SK-N-DZ (cell line): ENCODE results near the gene OGFR.
A peak's percentile ranks its signal among the peaks of the same experiment; 100 is the strongest.

Experiments
- DNase-seq: peaks from one replicate; pipeline ENCODE4 v3.0.0-alpha.2; 2015; ENCODE audit warnings: low spot score

OGFR gene

DNA sequence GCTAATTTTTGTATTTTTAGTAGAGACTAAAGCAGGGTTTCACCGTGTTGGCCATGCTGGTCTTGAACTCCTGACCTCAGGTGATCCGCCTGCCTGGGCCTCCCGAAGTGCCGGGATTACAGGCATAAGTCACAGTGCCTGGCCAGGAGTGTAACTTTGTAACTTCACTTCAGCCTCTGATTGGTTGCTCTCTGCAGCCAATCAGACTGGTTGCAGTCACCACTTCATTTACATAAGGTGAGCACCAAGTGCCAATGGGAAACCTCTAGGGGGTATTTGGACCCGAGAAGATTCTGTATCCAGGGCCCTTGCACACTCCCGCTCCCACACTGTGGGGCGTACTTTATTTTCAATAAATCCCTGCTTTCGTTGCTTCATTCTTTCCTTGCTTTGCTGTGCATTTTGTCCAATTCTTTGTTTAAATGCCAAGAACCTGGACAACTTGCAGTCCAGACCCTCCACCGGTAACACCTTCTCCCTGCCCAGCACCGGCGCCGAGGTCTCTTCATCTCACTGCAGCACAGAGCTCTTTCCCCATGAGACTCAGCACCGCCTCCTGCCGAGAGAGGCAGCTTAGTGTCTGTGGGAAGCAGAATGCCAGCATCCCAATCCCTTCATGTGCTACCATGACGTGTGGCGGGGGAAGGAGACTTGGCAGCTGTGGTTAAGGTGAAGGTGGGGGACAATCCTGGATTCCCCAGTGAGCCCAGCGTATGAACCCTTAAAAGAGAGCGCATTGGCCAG is 22.3 kb upstream of the OGFR start:
- no peak for DNase-seq

GRCh38 chr20:62782893-62783278 is 21.7 kb upstream of the OGFR start:
- no peak for DNase-seq

DNA sequence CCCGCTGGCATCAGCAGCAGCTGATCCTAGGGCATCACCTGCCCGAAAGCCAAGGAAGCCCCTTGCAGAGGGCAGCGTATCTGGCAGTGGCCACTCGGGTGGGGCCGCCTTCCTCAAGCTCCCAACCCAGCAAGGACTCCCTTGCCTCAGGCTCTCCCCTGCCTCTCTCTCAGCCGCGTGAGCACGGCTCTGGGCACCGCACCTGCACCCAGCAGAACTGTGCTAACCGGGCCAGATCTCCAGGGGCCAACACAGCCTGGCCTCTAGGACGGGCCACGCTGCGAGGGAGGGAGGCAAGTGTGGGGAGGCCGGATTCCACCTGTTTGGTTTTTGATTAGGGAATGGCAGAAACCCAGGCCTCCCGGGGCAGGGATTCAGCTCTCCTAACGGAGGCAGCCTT is 20.1 kb upstream of the OGFR start:
- no peak for DNase-seq

DNA sequence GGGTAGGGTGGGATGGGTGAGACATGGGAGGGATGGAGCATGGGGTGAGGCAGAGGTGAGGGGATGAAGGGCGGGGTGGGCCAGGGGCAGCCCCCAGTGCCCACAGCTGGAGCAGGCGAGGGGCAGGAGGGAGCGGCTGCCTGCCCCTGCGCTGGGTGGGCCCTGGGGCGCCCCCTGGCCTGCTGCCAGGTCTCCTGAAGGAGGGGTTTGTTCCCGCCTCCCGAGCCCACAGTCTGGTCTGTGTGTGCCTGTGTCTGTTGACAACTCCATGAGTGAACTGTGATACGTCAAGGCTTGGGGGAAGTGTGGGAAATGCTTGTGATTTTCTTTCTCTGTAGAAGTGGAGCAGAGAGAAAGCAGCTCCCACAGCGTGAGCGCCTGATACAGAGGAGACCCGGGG is 19.2 kb upstream of the OGFR start:
- peak; percentile 65 for DNase-seq

GRCh38 chr20:62786157-62786556 is 18.5 kb upstream of the OGFR start:
- peak; percentile 83 for DNase-seq

DNA sequence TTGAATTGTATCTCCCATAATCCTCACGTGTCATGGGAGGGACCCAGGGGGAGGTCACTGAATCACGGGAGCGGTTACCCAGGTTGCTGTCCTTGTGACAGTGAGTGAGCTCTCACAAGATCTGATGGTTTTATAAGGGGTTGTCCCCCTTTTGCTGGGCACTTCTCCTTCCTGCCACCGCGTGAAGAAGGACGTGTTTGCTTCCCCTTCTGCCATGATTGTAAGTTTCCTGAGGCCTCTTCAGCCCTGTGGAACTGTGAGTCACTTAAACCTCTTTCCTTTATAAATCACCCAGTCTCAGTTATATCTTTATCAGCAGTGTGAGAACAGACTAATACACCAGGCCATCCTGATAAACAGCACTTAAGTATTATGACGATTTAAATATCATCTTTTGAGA is 17.3 kb upstream of the OGFR start:
- DNase-seq: no peak

DNA sequence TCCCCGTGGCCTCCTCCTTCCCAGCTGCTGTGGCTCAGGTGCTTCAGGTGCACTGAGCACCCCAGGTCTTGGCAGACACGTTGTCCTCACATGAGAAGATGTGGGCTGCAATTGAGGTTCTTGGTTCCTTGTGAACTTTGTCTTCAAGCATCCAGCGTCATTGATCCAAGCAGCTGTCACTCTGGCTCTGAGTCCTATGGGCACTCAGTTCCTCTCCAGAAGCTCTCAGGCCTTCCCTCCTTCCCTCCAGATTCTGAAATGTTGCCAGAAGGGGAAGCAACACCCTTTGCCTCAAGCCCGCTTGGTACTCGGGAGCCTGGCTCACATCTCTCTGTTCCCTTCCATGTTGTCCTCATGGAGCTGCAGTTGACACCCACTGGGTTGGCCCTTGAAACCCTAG is 16.8 kb upstream of the OGFR start:
- DNase-seq: no peak

DNA sequence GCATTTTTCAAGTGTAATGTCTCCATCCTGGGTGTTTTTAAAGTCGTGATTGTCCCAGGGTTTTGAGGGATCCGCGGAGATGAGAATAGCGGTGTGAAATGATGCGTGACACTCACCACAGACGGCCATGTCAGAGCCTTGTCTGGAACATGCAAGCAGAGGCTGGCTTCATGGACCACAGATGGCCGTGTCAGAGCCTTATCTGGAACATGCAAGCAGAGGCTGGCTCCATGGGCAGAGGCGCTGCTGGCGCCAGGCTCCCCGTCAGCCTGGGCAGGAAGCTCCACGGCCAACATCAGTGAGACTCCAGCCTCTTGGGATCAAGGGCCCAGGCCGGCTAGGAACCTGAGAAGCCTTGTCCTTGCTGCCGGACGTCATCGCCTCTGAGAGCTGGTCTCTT is 16.0 kb upstream of the OGFR start:
- DNase-seq: peak; percentile 68

DNA sequence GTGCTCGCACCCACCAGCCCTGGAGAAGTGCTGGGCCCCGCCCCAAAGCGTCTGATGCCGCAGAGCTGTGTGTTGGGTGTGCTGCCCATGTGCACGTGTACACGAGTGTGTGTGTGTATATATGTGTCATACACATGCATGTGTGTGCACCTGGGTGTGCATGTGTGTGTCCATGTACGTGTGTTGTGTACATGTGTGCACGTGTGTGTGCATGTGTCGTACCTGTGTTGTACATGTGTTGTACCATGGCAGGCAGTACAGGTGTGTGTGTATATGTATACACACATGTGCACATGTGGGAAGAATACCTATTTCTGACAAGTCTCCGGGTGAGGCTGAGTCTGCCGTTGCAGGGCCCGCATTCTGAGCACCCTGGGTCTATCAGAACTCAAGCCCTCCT is 14.6 kb upstream of the OGFR start:
- DNase-seq: no peak

GRCh38 chr20:62791301-62792181 is 13.1 kb upstream of the OGFR start:
- peak; percentile 94 for DNase-seq

GRCh38 chr20:62792182-62792939 is 12.3 kb upstream of the OGFR start:
- DNase-seq: no peak

DNA sequence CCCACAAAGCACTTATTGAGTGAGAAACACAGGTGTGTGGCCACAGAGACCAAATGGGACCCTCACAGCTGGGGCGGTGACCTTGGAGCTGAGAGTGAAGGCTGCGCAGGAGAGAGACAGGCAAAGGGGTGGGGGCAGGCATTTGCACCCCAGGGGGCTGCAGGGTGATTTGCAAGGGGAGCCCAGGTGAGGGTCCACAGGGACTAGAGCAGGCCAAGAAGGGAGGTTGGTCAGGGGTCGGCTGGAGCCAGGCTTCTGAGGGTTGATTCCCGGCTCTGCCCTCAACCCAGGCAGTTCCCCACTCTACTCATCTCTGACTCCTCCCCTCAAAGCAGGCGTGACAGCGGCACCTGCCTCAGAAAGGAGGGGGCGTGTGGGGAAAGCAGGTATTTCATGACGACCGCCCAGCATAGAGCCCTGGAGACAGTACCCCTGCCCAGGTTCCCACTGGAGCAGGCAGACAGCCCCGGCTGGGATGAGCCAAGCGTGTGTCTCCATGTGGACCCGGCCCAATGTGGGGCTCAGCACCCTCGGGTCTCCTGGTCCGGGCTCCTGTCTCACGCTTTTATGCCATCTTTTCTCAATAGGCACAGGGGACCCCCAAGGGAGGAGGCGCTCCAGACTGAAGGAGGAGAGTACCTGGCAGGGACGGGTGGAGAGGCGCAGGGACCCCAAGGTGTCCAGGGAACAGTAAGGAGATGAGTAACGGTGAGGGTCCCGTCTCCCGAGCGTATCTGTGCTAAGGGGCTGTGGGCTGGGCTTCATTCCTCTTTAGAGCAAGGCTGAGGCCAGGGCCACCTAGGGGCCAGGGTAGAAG is 11.5 kb upstream of the OGFR start:
- no peak for DNase-seq

- no peak for DNase-seq
These were observed 11.0 kb upstream of the OGFR start for GRCh38 chr20:62793757-62794006.

- DNase-seq: peak; percentile 97
These were observed 10.5 kb upstream of the OGFR start for GRCh38 chr20:62794007-62794724.

- DNase-seq: peak; percentile 89
These were observed 9.4 kb upstream of the OGFR start for GRCh38 chr20:62795023-62795761.

DNA sequence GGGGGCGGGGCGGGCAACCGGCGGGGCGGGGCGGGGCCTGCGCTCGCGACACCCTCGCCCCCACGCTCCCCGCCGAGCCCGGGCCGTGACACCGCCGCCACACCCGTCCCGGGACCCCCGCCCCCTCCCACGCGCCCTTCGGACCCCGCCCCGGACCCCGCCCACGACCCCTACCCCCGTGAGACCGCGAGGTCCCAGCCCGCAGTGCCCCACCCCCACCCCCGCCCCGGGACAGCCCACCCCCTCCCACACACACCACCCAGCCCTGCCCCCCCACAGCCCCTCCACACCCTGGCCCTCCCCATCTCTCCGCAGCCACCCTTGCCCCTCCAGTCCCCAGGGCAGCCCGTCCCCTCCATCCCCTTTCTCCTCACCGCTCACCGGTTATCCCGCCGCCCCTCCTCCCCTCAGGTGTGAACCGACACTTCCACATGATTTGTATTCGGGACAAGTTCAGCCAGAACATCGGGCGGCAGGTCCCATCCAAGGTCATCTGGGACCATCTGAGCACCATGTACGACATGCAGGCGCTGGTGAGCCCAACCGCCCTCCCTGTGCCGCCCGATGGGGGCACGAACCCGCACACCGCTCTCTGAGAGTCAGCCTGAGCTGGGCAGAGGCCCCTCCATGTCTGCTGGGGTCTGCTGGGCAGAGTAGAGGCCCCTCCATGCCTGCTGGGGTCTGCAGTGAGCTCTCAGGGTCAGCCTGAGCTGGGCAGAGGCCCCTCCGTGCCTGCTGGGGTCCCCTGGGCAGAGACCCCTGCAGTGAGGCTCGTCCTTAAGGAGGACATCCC is 7.7 kb upstream of the OGFR start:
- DNase-seq: no peak

GRCh38 chr20:62797671-62798532 is 6.7 kb upstream of the OGFR start:
- DNase-seq: no peak

DNA sequence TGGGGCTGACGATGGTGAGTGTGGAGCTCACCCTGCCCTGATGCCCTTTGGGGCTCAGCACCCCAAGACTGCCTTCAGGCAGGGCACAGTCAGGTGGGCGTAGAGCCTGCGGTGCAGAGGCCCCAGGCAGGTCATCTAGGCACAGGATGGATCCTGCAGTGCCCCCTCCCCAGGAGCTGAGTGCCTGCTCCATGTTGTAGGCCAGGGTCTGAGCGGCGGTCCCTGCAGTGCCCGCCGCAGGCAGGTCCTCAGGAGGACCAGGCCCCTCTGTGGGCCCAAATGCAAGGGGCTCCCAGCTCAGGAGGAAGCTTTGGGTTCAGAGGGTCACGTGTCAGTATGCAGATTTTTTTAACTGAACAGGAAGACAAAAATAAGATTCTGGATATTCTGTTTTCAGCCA is 5.6 kb upstream of the OGFR start:
- no peak for DNase-seq

GRCh38 chr20:62799459-62799858 is 5.2 kb upstream of the OGFR start:
- DNase-seq: no peak
